HT1080 (cell line): ENCODE measurements around the gene CDKN2A. TPM values are rescaled to one million over a fixed set of nuclear protein-coding genes. Genes with fewer than 3 reads are reported as not detected.

ENCODE experiments used
- DNase-seq: peaks from one replicate; pipeline ENCODE4 v3.0.0-alpha.2; 2015; ENCODE audit warnings: low read depth
- total RNA-seq: library from RNA; depleted of rRNA; stranded (reverse); fragments of >200 nt; shearing (Covaris generic); gene quantifications from 2 replicates; pipeline ENCODE4 v1.2.3, GENCODE V29; 2014

Gene CDKN2A
- total RNA-seq, 1 experiment from 2014 or later = not detected

- DNase-seq = no peak
Measured at GRCh38 chr9:22008384-22008716, 14.2 kb upstream of the CDKN2A start.

GRCh38 chr9:22005702-22006606, 11.8 kb upstream of the CDKN2A start:
- DNase-seq = no peak

- DNase-seq = no peak
Measured at GRCh38 chr9:22005021-22005701, 11.0 kb upstream of the CDKN2A start.

GRCh38 chr9:22002038-22002437, 7.8 kb upstream of the CDKN2A start:
- DNase-seq = no peak

GRCh38 chr9:21998026-21998425, 3.8 kb upstream of the CDKN2A start:
- no peak for DNase-seq

GRCh38 chr9:21997480-21997879, 3.3 kb upstream of the CDKN2A start:
- DNase-seq = no peak

- no peak for DNase-seq
Measured at GRCh38 chr9:21996858-21997257, 2.7 kb upstream of the CDKN2A start.

- DNase-seq = no peak
Measured at GRCh38 chr9:21996438-21996837, 2.2 kb upstream of the CDKN2A start.

GRCh38 chr9:21995666-21996398, 1.6 kb upstream of the CDKN2A start:
- no peak for DNase-seq

GRCh38 chr9:21995006-21995665, 944 bp upstream of the CDKN2A start:
- DNase-seq = no peak

GRCh38 chr9:21994556-21995005, 389 bp upstream of the CDKN2A start, which contains the start of gene CDKN2B-AS1:
CDKN2B-AS1 (plus strand) TSS chr9:21994791.
- DNase-seq = no peak

GRCh38 chr9:21993007-21993406, 1.2 kb downstream of the CDKN2A start:
- DNase-seq = no peak

- no peak for DNase-seq
Measured at GRCh38 chr9:21991072-21991959, 2.9 kb downstream of the CDKN2A start.

GRCh38 chr9:21989440-21990189, 4.6 kb downstream of the CDKN2A start:
- DNase-seq = no peak

- no peak for DNase-seq
Measured at GRCh38 chr9:21988056-21988990, 5.9 kb downstream of the CDKN2A start.

- DNase-seq = no peak
Measured at GRCh38 chr9:21985964-21986667, 8.1 kb downstream of the CDKN2A start.

GRCh38 chr9:21984101-21984500, 10.1 kb downstream of the CDKN2A start:
- no peak for DNase-seq

- no peak for DNase-seq
Measured at GRCh38 chr9:21983561-21983935, 10.6 kb downstream of the CDKN2A start.
